K562 (cell line): ENCODE measurements around the gene MFF. TPM values are rescaled to one million over a fixed set of nuclear protein-coding genes. Genes with fewer than 3 reads are reported as not detected.

Source experiments
- ATAC-seq: fragments of 200-7000 bp; cut with Tn5 transposase; 3 replicates; pipeline ENCODE4 v1.9.1; 2020; ENCODE audit warnings: moderate library complexity
- BruUV-seq: library from RNA; stranded (reverse); fragments of 400-500 nt; replicated peaks from 2 replicates; lab custom pipeline; 2021; lab: Mats Ljungman, UMichigan
- CTCF ChIA-PET: fragments of 300-600 bp; formaldehyde crosslinking; extraction: SDS; loops from one replicate; lab custom pipeline; 2021; ENCODE audit warnings: low intra/inter-chr PET ratio; lab: Yijun Ruan, JAX
- POLR2A ChIA-PET: fragments of 300-600, 350-650 bp; sonication (Branson Sonifier 250); formaldehyde crosslinking; extraction: SDS; loops from one replicate; lab custom pipeline; 2021; ENCODE audit warnings: antibody characterized with exemption, inconsistent platforms; lab: Yijun Ruan, JAX
- DNase-seq, 4 experiments: peaks; one replicate each; pipeline versions ENCODE4 v3.0.0 to v3.0.0-alpha.2; 2011 to 2018; ENCODE audit warnings: low spot score in 3 of 4, mixed read lengths in 3 of 4; ENCODE audit errors: extremely low read depth in 1 of 4
- FAIRE-seq: peaks from 2 replicates; lab custom pipeline; 2011; peaks lifted over from hg19 to GRCh38; lab: Jason Lieb, UNC
- H2AFZ ChIP-seq: 2 replicates; pipeline ENCODE4 v1.6.0; 2011; ENCODE audit warnings: low read depth, low read length, control low read depth, inconsistent platforms
- H3K27ac ChIP-seq: fragments of 200-600 bp; 3 replicates; pipeline ENCODE4 v1.8.0; 2011; ENCODE audit warnings: low read depth, mild to moderate bottlenecking, control low read depth, inconsistent platforms, low read length, moderate library complexity, mixed read lengths; ENCODE audit errors: extremely low read depth
- H3K27me3 ChIP-seq, 2 experiments: fragments of 300-600 bp in 1 of 2; 2 replicates in 1 of 2; 3 replicates in 1 of 2; pipeline versions ENCODE4 v1.6.0 to v1.8.0; 2011; ENCODE audit warnings: inconsistent platforms in 2 of 2, low read length in 2 of 2, mild to moderate bottlenecking in 1 of 2, mixed read lengths in 1 of 2, moderate library complexity in 1 of 2; ENCODE audit not compliant: control insufficient read depth in 2 of 2, insufficient read depth in 2 of 2
- H3K36me3 ChIP-seq: fragments of 300-600 bp; 3 replicates; pipeline ENCODE4 v1.8.0; 2011; ENCODE audit warnings: mild to moderate bottlenecking, low read length, inconsistent platforms; ENCODE audit not compliant: control insufficient read depth, insufficient read depth
- H3K4me1 ChIP-seq, 2 experiments: fragments of 200-600 bp in 1 of 2; replicated peaks in 1 of 2; 2 replicates in 1 of 2; 3 replicates in 1 of 2; pipeline versions ENCODE4 v1.5.1 to v1.8.0; 2011; ENCODE audit warnings: inconsistent platforms in 2 of 2, low read length in 2 of 2, mild to moderate bottlenecking in 1 of 2, mixed read lengths in 1 of 2, moderate library complexity in 1 of 2; ENCODE audit not compliant: control insufficient read depth in 2 of 2, insufficient read depth in 2 of 2
- H3K4me2 ChIP-seq: 2 replicates; pipeline ENCODE4 v1.6.1; 2011; ENCODE audit warnings: low read length, control low read depth, inconsistent platforms, mixed read lengths; ENCODE audit not compliant: insufficient read depth
- H3K4me3 ChIP-seq: fragments of 200-600 bp; sonication (generic), shearing (Covaris generic); 2 replicates; pipeline ENCODE4 v1.5.1; 2016; ENCODE audit warnings: control low read depth, inconsistent platforms
- H3K79me2 ChIP-seq: fragments of 200-600 bp; 3 replicates; pipeline ENCODE4 v1.8.0; 2011; ENCODE audit warnings: low read length, inconsistent platforms; ENCODE audit not compliant: control insufficient read depth, insufficient read depth
- H3K9ac ChIP-seq, 2 experiments: 2 replicates each; pipeline versions ENCODE4 v1.6.0 to v1.6.1; 2011; ENCODE audit warnings: low read depth in 2 of 2, low read length in 2 of 2, control low read depth in 1 of 2, inconsistent platforms in 1 of 2, mild to moderate bottlenecking in 1 of 2, mixed read lengths in 1 of 2; ENCODE audit not compliant: insufficient read depth in 1 of 2
- H3K9me1 ChIP-seq: one replicate; pipeline ENCODE4 v1.6.0; 2011; ENCODE audit warnings: inconsistent platforms, mild to moderate bottlenecking, low read length, moderate library complexity; ENCODE audit not compliant: control insufficient read depth, insufficient read depth
- H3K9me3 ChIP-seq: replicated peaks from 2 replicates; pipeline ENCODE4 v1.5.1; 2011; ENCODE audit warnings: low read depth, low read length, inconsistent platforms; ENCODE audit not compliant: control insufficient read depth, insufficient read depth
- H4K20me1 ChIP-seq: replicated peaks from 2 replicates; pipeline ENCODE4 v1.6.1; 2011; ENCODE audit warnings: low read length, inconsistent platforms, mixed read lengths; ENCODE audit not compliant: control insufficient read depth, insufficient read depth
- BRCA1 ChIP-seq, 2 experiments: fragments of 450-650 bp in 1 of 2; sonication (generic) in 1 of 2; formaldehyde crosslinking in 1 of 2; IDR thresholded peaks; 2 replicates each; pipeline versions ENCODE4 v1.5.0 to v1.6.1; 2017 to 2020; ENCODE audit warnings: mild to moderate bottlenecking in 1 of 2, missing genetic modification reagents in 1 of 2
- BRF1 ChIP-seq: IDR thresholded peaks from 3 replicates; pipeline ENCODE4 v1.6.1; 2011; ENCODE audit warnings: borderline replicate concordance, mild to moderate bottlenecking; ENCODE audit not compliant: insufficient read length; ENCODE audit errors: extremely low read depth
- CREM ChIP-seq: IDR thresholded peaks from 2 replicates; pipeline ENCODE4 v1.6.1; 2014; ENCODE audit warnings: antibody characterized with exemption, low read depth
- DDX20 ChIP-seq: fragments of 450-650 bp; IDR thresholded peaks from 2 replicates; pipeline ENCODE4 v1.6.1; 2016; ENCODE audit warnings: missing genetic modification characterization, low read depth, mild to moderate bottlenecking, missing compliant biosample characterization, moderate library complexity
- ZNF668 ChIP-seq: fragments of 250-450 bp; sonication (Bioruptor Pico); IDR thresholded peaks from 2 replicates; pipeline ENCODE4 v1.8.0; 2022; ENCODE audit warnings: mild to moderate bottlenecking, inconsistent platforms
- in situ Hi-C: fragments of 300-500 bp; cut with MboI; formaldehyde crosslinking; loops from 4 replicates; pipeline ENCODE4 v1.15.0; 2018; ENCODE audit warnings: inconsistent platforms, mixed read lengths
- intact Hi-C: fragments of 100-400 bp; cut with micrococcal nuclease; formaldehyde crosslinking; loops from 2 replicates; pipeline ENCODE4 v1.14.2; 2022
- polyA plus RNA-seq, 8 experiments: library from polyadenylated mRNA; depleted of rRNA in 4 of 8; stranded (reverse) in 5 of 8; unstranded in 3 of 8; fragments of >200 nt; fragmentation: Nextera tagmentation in 2 of 8; fragmentation: Illumina TruSeq in 1 of 8; extraction: Ambion mirVana in 2 of 8; extraction: Trizol in 1 of 8; gene quantifications; 2 replicates each; pipeline versions ENCODE4 v1.2.1 to v1.2.3, GENCODE V29; 2011 to 2014; ENCODE audit warnings: inconsistent platforms in 1 of 8, missing spikeins in 1 of 8
- total RNA-seq, 7 experiments: library from RNA; depleted of rRNA in 6 of 7; stranded (reverse); fragments of >200 nt in 6 of 7; fragmentation: Illumina TruSeq in 2 of 7; extraction: Trizol in 2 of 7; gene quantifications; 2 replicates each; pipeline versions ENCODE4 v1.2.1 to v1.2.3, GENCODE V29; 2011 to 2021; ENCODE audit warnings: low replicate concordance in 1 of 7
- TF ChIP-seq, protein P1 (sequence below), 2 experiments: fragments of 450-650 bp; IDR thresholded peaks; 2 replicates each; pipeline ENCODE4 v1.6.1; 2016

MFF gene
- total and polyA plus RNA-seq, 9 of the 15 experiments (the other 6 are each of a cell fraction or from before 2014, with no cell fraction given): 9.4 to 75.4 (median 55.7) TPM

DNA sequence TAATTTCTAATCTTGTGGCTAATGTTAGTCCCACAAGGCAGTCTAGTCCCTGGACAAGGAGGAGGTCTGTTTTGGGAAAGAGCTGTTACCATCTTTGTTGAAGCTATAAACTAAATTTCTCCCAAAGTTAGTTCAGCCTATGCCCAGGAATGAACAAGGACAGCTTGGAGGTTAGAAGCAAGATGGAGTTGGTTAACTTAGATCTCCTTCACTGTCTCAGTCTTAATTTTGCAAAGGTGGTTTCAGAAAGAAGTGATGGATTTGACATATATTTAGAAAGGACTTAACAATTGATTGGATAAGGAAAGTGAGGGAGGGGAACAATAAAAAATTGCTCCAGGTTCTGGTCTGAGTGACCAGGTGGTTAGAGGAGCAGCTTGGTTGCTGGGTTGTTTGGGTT, 77.3 kb downstream of the MFF start:
- no peak overlapping the region for H3K27ac ChIP-seq
- H4K20me1 ChIP-seq: no peaks in the 10 kb centered on the region
- no peaks in the 10 kb centered on the region; a peak in 2 of 5 replicates for H3K4me1 ChIP-seq
- no peaks in the 10 kb centered on the region for H3K9me1 ChIP-seq
- TF ChIP-seq DDX20 (tag) (no peak), BRF1 (no peak), BRCA1 (IDR thresholded peaks at IDR 0.05) (no peak), BRCA1 (CRISPR knock-in tag; IDR thresholded peaks at IDR 0.05) (no peak), CREM (no peak), ZNF668 (CRISPR knock-in tag) (no peak)
- TF ChIP-seq, protein P1, sequence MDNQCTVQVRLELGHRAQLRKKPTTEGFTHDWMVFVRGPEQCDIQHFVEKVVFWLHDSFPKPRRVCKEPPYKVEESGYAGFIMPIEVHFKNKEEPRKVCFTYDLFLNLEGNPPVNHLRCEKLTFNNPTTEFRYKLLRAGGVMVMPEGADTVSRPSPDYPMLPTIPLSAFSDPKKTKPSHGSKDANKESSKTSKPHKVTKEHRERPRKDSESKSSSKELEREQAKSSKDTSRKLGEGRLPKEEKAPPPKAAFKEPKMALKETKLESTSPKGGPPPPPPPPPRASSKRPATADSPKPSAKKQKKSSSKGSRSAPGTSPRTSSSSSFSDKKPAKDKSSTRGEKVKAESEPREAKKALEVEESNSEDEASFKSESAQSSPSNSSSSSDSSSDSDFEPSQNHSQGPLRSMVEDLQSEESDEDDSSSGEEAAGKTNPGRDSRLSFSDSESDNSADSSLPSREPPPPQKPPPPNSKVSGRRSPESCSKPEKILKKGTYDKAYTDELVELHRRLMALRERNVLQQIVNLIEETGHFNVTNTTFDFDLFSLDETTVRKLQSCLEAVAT (IDR thresholded peaks at IDR 0.05): no peak
- in situ Hi-C loops (loop anchor here (10.0 kb wide), 1 partner anchor 362 kb away; no protein-coding TSS in a partner anchor), intact Hi-C loops (no loop called here)
- CTCF ChIA-PET: no interaction called here
- H2AFZ ChIP-seq: no peak overlapping the region
- H3K9me3 ChIP-seq: no peaks in the 10 kb centered on the region
- no peak for FAIRE-seq
- H3K4me2 ChIP-seq: no peak overlapping the region
- no peak for DNase-seq
- H3K4me3 ChIP-seq: no peak overlapping the region
- H3K9ac ChIP-seq: no peak overlapping the region
- no TSS peak for BruUV-seq
- POLR2A ChIA-PET: interaction anchor here (0.8 to 0.9 kb wide), 2 partner anchors 74 to 254 kb away, joined by 3 read pairs; no protein-coding TSS in a partner anchor
- H3K36me3 ChIP-seq: no peaks in the 10 kb centered on the region
- ATAC-seq: no peak
- no peaks in the 10 kb centered on the region for H3K79me2 ChIP-seq
- peaks cover 0 to 8% of the 10 kb centered on the region in 2 experiments; a peak in 3 of 5 replicates for H3K27me3 ChIP-seq
